Cerebellar cortex (tissue), 1 donor: Measurements from ENCODE around the gene THSD7A.

Experiments
- DNase-seq: peaks from one replicate; pipeline ENCODE4 v3.0.0-alpha.2; 2015; ENCODE audit warnings: low spot score

Gene THSD7A

GRCh38 chr7:11831736-11832495 is at the start of gene THSD7A:
Gene THSD7A (minus strand): TSS chr7:11832198. CDS start chr7:11831946, 252 bp downstream.
- no peak for DNase-seq

GRCh38 chr7:11881680-11882079 is 49.7 kb upstream of the THSD7A start:
- DNase-seq = no peak

GRCh38 chr7:11875635-11876034 is 43.6 kb upstream of the THSD7A start:
- no peak for DNase-seq

GRCh38 chr7:11865671-11866070 is 33.7 kb upstream of the THSD7A start:
- DNase-seq = no peak

- DNase-seq = no peak
Measured at GRCh38 chr7:11858622-11859302, 26.8 kb upstream of the THSD7A start.

- DNase-seq = no peak
Measured at GRCh38 chr7:11858026-11858425, 26.0 kb upstream of the THSD7A start.

- no peak for DNase-seq
Measured at GRCh38 chr7:11848251-11848650, 16.3 kb upstream of the THSD7A start.

GRCh38 chr7:11847336-11847735 is 15.3 kb upstream of the THSD7A start:
- no peak for DNase-seq

- no peak for DNase-seq
Measured at GRCh38 chr7:11846361-11846955, 14.5 kb upstream of the THSD7A start.

GRCh38 chr7:11843113-11843765 is 11.2 kb upstream of the THSD7A start:
- no peak for DNase-seq

GRCh38 chr7:11841657-11842056 is 9.7 kb upstream of the THSD7A start:
- DNase-seq = no peak

- no peak for DNase-seq
Measured at GRCh38 chr7:11835260-11835659, 3.3 kb upstream of the THSD7A start.

- DNase-seq = no peak
Measured at GRCh38 chr7:11833431-11833830, 1.4 kb upstream of the THSD7A start.

GRCh38 chr7:11831156-11831735 is 752 bp downstream of the THSD7A start:
- no peak for DNase-seq

- no peak for DNase-seq
Measured at GRCh38 chr7:11830582-11831155, 1.3 kb downstream of the THSD7A start.

GRCh38 chr7:11829954-11830353 is 2.0 kb downstream of the THSD7A start:
- no peak for DNase-seq

GRCh38 chr7:11819947-11820346 is 12.1 kb downstream of the THSD7A start:
- DNase-seq = no peak

- no peak for DNase-seq
Measured at GRCh38 chr7:11819271-11819670, 12.7 kb downstream of the THSD7A start.

- no peak for DNase-seq
Measured at GRCh38 chr7:11818281-11818680, 13.7 kb downstream of the THSD7A start.

- no peak for DNase-seq
Measured at GRCh38 chr7:11817111-11817740, 14.8 kb downstream of the THSD7A start.

- no peak for DNase-seq
Measured at GRCh38 chr7:11811709-11812108, 20.3 kb downstream of the THSD7A start.
